WTC11 (cell line): ENCODE results near the gene ACTR3C.
"Not testable (repeated sequence)": the region's sequence is repeated elsewhere in the genome, so short reads cannot be mapped to it uniquely, and the experiment has no call there.

Source experiments
- CTCF ChIP-seq: fragments of 200-600 bp; IDR thresholded peaks from 2 replicates; pipeline ENCODE4 v1.8.0; 2022; ENCODE audit warnings: antibody characterized with exemption
- ERG ChIP-seq: fragments of 250-450 bp; sonication (Bioruptor Pico); IDR thresholded peaks from 2 replicates; pipeline ENCODE4 v1.8.0; 2021; ENCODE audit warnings: mild to moderate bottlenecking
- ETV6 ChIP-seq: sonication (generic); formaldehyde crosslinking; IDR thresholded peaks from 2 replicates; pipeline ENCODE4 v1.8.1; 2022; ENCODE audit warnings: mild to moderate bottlenecking, missing genetic modification reagents
- FOXJ3 ChIP-seq: sonication (generic); formaldehyde crosslinking; IDR thresholded peaks from 2 replicates; pipeline ENCODE4 v1.9.0; 2021; ENCODE audit warnings: missing genetic modification reagents, mild to moderate bottlenecking, borderline replicate concordance
- FOXP4 ChIP-seq: sonication (generic); formaldehyde crosslinking; IDR thresholded peaks from 2 replicates; pipeline ENCODE4 v1.8.0; 2022; ENCODE audit warnings: mild to moderate bottlenecking, missing genetic modification reagents
- JUN ChIP-seq: sonication (generic); formaldehyde crosslinking; IDR thresholded peaks from 2 replicates; pipeline ENCODE4 v1.8.0; 2023; ENCODE audit warnings: mild to moderate bottlenecking, missing genetic modification reagents
- MXD4 ChIP-seq: fragments of 250-450 bp; sonication (Bioruptor Pico); IDR thresholded peaks from 2 replicates; pipeline ENCODE4 v1.8.0; 2021; ENCODE audit warnings: mild to moderate bottlenecking, moderate library complexity, borderline replicate concordance
- NFYB ChIP-seq: sonication (generic); formaldehyde crosslinking; conservative IDR thresholded peaks from 2 replicates; pipeline ENCODE4 v1.8.0; 2022; ENCODE audit warnings: low read depth, missing genetic modification reagents
- USF2 ChIP-seq: sonication (generic); formaldehyde crosslinking; IDR thresholded peaks from 2 replicates; pipeline ENCODE4 v1.8.1; 2023; ENCODE audit warnings: mild to moderate bottlenecking, missing genetic modification reagents, moderate library complexity
- TF ChIP-seq, protein P1 (sequence below): sonication (generic); formaldehyde crosslinking; conservative IDR thresholded peaks from 2 replicates; pipeline ENCODE4 v1.8.1; 2022; ENCODE audit warnings: mild to moderate bottlenecking, missing genetic modification reagents
- TF ChIP-seq, protein P2 (sequence below): sonication (generic); formaldehyde crosslinking; IDR thresholded peaks from 2 replicates; pipeline ENCODE4 v1.8.0; 2023; ENCODE audit warnings: missing genetic modification reagents
- TF ChIP-seq, protein P3 (sequence below): fragments of 250-450 bp; sonication (Bioruptor Pico); IDR thresholded peaks from 2 replicates; pipeline ENCODE4 v2.1.2; 2022; ENCODE audit warnings: mild to moderate bottlenecking, moderate library complexity

DNA sequence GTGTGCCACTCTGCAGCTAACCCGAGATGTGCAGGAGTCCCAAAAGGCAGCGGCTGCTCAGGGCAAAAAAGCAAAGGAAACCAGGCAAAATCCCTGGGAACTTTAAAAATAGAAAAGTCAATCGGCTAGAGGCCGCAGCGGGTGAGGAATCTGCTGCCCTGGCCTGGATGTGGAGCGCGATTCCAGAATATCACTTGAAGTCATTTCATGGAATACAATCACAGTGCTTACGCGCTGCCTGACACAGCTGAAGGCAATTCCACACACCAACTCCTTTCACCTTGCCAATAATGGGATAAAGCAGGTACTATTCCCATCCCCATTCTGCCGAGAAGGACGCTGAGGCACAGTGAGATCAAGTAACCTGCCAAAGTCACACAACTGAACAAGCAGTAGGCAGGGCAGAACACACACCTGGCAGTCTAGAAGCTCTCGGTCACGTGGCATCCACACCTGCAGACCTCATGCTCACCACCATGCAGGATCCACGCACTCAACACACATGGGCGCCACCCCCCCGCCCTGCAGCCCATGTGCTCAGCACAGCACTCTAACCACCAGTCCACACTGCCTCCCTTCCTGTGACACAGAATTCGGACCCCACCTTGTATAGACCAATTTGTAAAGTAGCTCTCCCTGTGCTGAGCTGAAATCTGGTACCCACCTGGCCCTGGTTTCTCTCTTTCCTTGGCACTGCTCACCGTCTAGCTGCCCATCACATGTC lies 53.1 kb downstream of the ACTR3C start:
- not testable (repeated sequence) for TF ChIP-seq ERG (CRISPR knock-in tag); ETV6 (CRISPR knock-in tag); JUN; NFYB; FOXJ3 (CRISPR knock-in tag); CTCF; FOXP4 (CRISPR knock-in tag); MXD4 (CRISPR knock-in tag); USF2 (CRISPR knock-in tag)
- TF ChIP-seq, protein P1, sequence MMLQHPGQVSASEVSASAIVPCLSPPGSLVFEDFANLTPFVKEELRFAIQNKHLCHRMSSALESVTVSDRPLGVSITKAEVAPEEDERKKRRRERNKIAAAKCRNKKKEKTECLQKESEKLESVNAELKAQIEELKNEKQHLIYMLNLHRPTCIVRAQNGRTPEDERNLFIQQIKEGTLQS (CRISPR knock-in tag), result not testable (repeated sequence)
- TF ChIP-seq, protein P2, sequence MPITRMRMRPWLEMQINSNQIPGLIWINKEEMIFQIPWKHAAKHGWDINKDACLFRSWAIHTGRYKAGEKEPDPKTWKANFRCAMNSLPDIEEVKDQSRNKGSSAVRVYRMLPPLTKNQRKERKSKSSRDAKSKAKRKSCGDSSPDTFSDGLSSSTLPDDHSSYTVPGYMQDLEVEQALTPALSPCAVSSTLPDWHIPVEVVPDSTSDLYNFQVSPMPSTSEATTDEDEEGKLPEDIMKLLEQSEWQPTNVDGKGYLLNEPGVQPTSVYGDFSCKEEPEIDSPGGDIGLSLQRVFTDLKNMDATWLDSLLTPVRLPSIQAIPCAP (CRISPR knock-in tag), result not testable (repeated sequence)
- TF ChIP-seq, protein P3, sequence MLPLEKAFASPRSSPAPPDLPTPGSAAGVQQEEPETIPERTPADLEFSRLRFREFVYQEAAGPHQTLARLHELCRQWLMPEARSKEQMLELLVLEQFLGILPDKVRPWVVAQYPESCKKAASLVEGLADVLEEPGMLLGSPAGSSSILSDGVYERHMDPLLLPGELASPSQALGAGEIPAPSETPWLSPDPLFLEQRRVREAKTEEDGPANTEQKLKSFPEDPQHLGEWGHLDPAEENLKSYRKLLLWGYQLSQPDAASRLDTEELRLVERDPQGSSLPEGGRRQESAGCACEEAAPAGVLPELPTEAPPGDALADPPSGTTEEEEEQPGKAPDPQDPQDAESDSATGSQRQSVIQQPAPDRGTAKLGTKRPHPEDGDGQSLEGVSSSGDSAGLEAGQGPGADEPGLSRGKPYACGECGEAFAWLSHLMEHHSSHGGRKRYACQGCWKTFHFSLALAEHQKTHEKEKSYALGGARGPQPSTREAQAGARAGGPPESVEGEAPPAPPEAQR (CRISPR knock-in tag), result not testable (repeated sequence)
